Regular cardiac myocyte (primary cell): Measurements from ENCODE around the gene PHYHIPL. TPM values are rescaled to one million over a fixed set of nuclear protein-coding genes. Genes with fewer than 3 reads are reported as not detected.

Experiments used
- total RNA-seq: library from RNA; depleted of rRNA; stranded (reverse); fragments of >200 nt; gene quantifications from 2 replicates; pipeline ENCODE4 v1.2.3, GENCODE V29; 2014

PHYHIPL gene
- not detected in 2 replicates for total RNA-seq

GRCh38 chr10:59176241-59177030 is at the start of gene PHYHIPL:
TSS of gene PHYHIPL (plus strand) at chr10:59176643. CDS start at chr10:59176854, 211 bp downstream.

Other genes with a start within 250 kb of the PHYHIPL start
- gene FAM13C, start 185.9 kb downstream of the PHYHIPL start, total RNA-seq = 1.3 and 3.9 TPM in 2 replicates